ENCODE data around the gene HPRT1. TPM values are rescaled to one million over a fixed set of nuclear protein-coding genes. Genes with fewer than 3 reads are reported as not detected.
A peak's percentile ranks its signal among the peaks of the same experiment; 100 is the strongest.

The HPRT1 gene
- total RNA-seq, 1 donor from 2014 or later: 20.3 TPM

DNA sequence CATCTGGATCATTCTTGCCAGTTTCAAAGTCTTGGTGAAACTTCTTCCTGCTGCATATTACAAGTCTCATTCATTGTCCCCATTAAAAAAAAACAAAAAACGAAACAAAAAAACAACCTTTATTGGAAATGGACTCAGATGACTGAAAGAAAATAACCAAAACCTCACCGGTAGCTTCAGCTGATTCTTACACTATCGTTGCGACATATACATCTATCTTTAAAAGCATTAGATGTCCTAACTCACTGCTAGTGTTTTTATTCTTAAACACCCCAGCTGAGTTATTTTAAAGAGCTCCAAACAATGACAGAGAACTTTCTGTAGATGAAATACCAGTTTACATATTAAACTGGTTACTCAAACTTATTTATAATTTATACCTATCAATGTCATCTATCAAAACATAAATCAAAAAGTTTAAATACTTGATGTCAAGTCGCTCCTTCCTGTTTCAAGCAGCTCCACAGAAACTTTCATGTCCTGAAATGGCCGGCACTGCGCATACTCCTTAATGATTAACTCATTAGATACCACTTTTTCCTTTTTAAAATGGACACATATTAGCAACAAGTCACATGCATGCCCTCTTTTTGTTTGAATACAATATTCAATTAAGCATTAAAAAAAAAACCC lies 87.2 kb downstream of the HPRT1 start:
- H3K4me1 ChIP-seq: no peaks in the 10 kb centered on the region
- DNase-seq (ENCODE audit: low spot score in 2 of 2): no peak
- no peak for TF ChIP-seq CTCF (IDR thresholded peaks at IDR 0.05)
- intact Hi-C loops (cut with DNase I): no loop called here
- H3K9me3 ChIP-seq: no peaks in the 10 kb centered on the region
- H3K36me3 ChIP-seq: no peaks in the 10 kb centered on the region
- H3K27me3 ChIP-seq: no peaks in the 10 kb centered on the region
- H3K4me3 ChIP-seq: no peak overlapping the region
- no peak overlapping the region for H3K27ac ChIP-seq

DNA sequence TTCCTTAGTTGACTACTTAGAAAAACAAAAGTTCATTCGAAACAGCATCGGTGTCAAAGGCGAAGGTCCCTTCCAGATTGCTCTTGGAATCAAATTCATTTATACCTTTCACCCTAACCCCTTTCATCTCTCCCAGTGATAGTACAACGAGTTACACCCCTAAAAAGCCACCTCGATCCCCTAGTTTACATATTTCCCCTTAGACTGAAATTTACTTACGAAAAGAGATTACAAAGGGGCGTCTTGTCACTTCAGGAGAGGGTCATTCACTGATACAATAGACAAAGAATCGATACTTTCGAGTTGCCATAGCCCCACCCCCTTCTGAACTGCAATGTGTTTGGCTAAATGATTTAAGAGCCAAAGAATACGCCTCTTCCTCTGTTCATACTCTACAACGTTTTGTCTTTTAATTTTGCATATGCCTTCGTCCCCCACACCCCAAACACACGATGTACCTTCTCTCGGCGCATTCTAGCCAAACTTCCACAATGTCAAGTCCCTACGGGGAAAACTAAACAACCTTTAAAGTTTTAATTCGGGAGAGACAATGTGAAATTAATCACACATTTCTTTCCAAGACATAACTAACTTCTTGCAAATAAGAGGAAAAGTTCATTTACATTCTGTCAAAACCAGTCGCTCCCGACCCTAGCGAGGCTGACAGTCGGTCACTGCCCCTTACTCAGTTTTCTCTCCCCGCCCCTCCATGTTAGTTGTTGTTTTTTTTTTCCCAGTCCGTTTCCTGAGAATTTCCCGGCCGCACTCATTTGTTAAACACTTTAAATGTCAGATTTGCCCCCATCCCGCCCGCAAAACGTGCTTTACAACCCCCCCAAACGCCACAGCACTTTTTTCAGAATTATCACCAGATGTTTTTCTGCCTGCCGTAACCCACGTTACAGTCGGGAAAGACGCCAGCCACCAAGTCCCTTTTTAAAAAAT lies 88.6 kb downstream of the HPRT1 start:
- intact Hi-C loops (cut with DNase I): no loop called here

More for the DNA sequence above, 88.6 kb downstream of the HPRT1 start:
- Histone ChIP-seq H3K4me1 (no peaks in the 10 kb centered on the region), H3K27ac (peak overlapping the region; percentile 28 to 52), H3K36me3 (no peaks in the 10 kb centered on the region), H3K4me3 (peak overlapping the region; percentile 55 to 71), H3K27me3 (no peaks in the 10 kb centered on the region), H3K9me3 (no peaks in the 10 kb centered on the region)
- DNase-seq (ENCODE audit: low spot score in 2 of 2): no peak
- no peak for TF ChIP-seq CTCF (IDR thresholded peaks at IDR 0.05)

Other genes starting within 250 kb of the HPRT1 start
- not detected for gene CCDC160, start 223.0 kb upstream of the HPRT1 start, total RNA-seq
- gene PHF6, start 86.9 kb upstream of the HPRT1 start, total RNA-seq: 5.9 TPM
- not detected for gene PLAC1, start 198.3 kb downstream of the HPRT1 start, total RNA-seq